ENCODE measurements around the gene SGIP1.
"Not testable (repeated sequence)": the region's sequence is repeated elsewhere in the genome, so short reads cannot be mapped to it uniquely, and the experiment has no call there.

SGIP1 gene

DNA sequence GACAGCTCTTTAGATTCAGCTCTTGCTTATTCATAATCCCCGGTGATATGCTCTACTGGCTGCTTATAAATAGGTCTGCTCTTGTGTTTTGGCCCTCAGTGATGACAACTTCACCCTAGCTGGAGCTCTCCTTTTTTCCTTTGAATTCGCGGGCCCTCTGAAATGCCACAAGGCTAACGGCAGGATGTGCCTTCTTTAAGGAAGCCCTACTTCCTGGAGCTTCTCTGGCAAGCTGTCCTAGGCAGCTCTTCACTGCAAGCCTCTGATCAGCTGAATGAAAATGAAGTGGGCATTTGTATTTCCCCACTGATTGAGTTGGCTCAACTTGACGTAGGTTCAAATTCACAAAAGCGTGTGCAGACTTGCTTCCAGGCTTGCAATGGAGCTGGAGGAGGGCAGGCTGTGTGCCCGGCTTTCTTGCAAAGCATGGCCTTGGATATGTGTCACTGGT is 22.2 kb downstream of the SGIP1 start:
- DNase-seq = no peak

DNA sequence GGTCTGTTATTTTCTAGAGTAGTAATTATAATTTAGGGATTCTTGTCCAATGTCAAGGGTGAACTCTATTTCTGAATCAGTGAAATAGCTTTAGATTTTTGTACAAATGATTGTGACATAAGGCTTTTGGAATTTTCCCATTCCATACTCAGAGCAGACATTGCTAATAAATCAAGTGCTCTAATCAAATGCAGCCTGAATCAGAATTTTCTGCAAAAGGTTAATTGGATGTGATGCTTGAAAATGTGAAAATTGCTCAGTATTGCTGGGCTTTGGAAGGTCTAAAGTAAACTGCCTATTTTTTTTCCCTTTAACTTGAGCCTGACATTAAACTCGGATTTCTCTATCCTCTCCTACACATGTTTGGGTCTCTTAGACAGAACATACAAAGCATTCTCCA is 23.2 kb downstream of the SGIP1 start:
- no peak for DNase-seq

DNA sequence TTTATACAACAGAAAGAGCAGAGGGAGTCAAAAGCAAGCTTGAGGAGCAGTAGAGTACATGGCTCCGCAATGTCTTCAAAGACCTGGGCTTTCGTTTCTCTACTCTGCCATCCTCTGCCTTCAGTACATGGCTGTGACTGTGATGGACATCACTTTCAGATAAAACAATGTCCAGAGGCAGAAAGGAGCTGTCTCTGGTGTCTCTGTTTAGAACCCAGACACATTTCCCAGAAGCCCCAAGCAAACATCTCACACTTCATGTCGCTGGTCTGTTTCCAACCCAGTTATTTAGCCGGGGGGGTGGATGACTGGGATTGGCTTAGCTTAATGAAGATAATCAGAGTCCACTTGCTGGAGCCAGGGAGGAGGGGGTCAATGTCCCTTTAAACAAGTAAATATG is 25.6 kb downstream of the SGIP1 start:
- no peak for DNase-seq

DNA sequence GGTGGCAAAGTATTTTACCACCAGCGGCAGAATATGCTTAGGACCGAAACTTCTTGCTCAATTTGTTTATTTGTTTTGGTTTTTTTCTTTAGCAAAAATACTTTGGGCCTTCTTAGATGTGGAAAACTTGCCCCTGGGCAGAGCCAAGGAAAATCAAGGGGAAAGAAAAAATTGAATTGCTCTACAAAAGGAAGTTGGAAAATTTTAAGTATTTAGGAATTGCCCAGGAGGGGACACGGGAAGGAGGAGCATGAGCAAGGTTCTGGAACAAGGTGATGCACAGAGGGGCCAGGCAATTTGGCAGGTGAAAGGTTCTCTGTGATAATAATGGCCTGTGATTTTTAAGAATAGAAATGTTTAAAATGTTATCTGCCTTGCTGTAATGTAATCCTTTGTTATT is 28.6 kb downstream of the SGIP1 start:
- no peak for DNase-seq

DNA sequence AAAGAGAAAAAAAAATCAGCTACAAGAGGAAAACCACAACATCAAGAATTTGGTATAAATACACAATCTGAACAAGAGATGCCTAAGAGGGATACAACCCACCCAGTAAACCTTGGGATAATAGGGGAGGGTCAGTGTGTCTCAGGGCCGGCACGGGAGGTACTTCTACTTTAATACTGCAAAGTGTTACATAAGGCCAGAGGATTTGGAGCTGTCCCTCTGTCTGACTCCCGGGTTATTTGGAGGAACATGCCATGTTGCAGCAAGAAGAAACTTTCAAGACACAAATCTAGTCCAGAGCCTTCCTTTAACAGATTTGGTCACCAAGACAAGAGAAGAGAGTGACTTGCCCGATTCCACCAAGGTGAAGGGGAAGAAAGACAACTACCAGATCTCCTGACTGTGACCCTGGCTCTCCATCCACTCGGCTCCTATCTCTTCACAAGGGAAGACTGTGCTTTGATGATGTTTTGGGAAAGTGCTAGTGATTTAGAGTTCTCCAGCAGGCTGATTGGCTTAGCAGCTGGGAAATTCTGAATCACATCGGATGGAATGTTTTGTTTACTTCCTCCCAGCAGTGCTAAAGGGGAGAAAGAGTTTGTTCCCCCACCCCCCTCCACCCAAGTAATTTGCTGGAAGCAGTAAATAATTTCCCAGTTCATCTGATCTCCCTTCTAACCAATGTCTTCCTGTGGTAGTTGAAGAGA is 29.3 kb downstream of the SGIP1 start:
- no peak for DNase-seq

DNA sequence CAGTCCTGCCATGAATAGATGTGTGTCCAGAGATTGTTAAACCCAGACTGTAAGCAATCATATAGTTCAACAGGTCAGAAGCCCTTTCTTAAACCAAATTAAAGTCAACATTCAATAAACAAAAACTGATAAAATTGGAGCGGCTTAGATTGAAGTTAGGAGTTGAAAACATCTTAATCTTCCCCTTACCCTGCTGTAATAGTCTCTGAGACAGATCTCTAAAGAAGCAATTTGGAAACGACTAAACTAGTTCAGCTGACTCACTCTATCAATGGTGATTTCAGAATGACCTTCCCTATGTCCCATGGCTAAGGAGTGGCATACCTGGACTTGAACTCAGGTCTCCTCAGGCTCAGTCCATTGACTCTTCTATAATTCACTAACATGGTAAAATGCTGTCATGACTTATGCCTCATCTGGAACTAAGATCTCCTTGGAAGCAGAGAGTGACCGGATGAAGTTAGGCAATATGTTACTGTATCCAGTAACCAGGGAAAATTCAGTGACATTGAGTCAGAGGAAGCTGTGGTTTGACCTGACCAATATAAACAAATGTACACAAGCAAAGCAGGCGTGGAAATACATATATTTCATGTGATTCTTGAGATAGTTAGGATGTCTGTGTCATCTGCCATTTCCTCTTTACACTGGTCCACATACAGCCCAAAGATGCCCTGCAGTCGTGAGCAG is 30.1 kb downstream of the SGIP1 start:
- DNase-seq = no peak

DNA sequence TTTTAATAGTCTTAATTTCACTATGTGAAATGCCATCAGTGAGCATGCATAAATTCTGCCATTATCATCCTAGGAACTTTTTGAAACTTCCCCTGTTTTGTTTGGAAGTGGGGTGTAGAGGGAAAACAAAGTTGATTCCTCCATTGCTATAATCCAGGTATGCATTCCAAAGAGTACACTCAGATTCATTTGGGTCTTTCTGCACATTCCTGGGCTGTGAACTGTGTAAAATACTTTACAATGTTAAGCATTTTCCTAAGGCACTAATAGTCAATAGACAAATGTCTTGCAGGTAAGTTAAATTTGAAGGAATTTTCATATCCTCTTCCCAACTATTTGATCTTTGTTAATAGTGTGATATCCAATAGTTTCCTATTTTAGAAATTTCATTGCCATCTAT is 36.2 kb downstream of the SGIP1 start:
- DNase-seq = no peak

DNA sequence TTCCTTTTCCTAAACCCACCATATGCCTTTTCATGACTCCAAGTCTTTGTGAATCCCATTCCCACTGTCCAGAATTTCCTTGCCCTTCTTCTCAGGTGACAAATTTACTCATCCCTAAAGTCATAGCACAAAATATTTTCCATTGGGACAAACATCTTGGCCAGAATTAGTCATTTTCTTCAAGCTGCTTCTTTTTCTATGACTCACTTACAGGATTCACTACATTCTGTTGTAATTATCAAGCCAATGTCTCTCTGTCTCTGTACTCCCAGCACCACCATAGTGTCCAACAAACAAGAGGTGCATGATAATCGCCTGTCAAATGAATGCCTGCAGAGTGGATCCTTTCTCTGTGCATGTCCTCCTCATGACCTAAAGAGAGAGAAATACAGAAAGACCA is 37.8 kb downstream of the SGIP1 start:
- no peak for DNase-seq

DNA sequence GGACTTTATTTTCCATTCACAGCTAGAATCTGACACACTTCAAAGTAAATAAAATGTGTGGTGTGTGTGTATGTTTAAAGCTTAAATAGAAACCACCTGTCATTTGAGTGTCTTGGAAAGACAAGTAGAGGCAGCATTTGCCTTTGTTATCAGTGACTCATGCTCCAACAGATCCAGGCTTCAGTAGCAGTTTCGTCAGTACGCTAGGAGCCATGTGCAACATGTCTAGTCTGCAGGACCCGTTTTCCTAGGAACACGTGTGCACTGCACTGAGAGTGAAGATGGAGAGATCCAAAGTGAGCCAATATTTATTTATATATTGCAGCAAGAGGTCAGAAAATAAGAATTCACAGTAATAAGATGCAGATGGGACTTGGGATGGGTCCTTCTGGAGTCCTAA is 41.8 kb downstream of the SGIP1 start:
- no peak for DNase-seq

DNA sequence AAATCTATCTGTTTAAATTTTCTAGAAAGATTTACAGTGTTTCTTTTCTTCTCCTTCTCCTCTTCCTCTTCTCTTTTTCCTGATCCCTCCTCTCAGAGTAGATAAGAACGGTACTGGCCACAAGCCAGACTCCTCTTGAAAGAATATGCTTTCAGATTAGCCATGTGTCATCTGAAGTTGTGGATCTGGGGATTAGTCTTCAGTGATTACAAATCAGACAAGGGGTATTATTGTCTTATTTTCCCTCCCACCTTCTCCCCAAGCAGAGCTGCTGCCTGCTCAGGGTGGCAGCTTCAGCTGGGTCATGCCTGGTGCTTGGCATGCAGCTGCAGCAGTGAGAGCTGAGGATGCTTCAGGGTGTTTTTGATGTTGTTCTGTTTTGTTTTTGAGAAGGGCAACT is 42.7 kb downstream of the SGIP1 start:
- DNase-seq = no peak

DNA sequence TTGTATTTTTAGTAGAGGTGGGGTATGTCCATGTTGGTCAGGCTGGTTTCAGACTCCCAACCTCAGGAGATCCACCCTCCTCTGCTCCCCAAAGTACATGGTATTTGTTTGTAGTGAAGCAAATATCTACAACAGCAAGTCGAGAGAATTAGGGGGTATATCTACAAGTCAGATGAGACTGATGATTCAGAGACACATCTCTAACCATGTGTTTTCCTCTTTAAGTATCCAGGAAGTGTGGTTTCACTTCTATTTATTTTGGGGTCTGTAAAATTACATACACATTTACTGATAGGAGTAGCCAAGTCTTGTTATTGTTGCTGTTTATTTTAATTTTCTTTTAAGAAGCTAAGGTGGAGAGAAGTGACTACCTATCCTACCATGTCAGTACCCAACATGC is 44.9 kb downstream of the SGIP1 start:
- DNase-seq = no peak

DNA sequence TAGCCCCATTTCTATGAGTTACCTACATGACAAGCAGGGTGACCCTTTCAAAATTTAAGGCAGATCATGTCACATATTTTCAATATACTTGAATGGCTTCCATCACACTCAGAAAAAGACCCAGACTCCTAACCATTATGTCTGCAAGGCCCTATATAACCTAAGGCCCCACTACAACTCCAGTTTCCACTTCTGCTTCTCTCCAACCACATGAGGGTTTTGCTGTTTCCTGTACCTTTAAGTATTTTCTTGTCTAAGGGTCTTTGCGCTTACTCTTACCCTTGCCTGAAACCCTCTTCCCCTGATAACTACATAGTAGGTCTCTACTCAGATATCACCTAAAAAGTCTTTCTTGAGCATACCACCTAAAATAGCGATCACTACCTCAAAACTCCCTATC is 46.1 kb downstream of the SGIP1 start:
- no peak for DNase-seq

DNA sequence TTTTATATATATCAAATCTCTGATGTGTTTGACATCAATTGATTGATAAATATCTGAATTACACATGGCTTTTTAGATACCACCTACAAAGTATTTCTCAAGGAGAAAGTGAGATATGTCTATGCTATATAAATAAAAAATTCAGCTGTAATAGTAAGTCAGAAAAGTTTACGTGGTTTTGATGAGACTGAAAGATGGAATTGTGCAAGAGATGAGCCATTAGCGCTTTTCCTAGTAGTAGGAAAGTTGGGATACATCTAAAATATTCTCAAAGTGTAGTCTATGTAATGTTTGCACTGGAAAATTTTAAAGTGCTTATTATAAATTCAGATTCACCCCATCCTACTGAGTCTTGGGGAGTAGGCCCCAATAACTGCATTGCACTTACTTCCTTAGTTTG is 49.1 kb downstream of the SGIP1 start:
- no peak for DNase-seq

DNA sequence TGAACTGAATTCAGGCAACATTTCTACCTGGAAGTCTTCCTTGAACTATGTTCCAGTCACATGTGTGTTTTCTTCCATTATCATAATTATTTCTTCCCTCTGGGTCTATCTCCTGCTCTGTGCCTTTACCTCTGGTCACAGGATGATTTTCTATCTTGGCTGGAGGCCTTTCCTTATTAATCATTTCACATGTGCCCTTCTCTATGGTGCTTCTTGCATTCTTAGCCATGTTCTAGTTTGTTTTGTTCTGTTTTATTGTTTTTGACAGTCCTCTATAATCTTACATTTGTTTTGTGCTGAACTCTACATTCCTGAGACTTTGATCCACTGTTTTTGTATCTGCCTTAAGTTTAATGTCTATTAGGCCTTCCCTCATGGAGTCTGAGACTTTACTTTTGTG is 51.0 kb downstream of the SGIP1 start:
- no peak for DNase-seq

DNA sequence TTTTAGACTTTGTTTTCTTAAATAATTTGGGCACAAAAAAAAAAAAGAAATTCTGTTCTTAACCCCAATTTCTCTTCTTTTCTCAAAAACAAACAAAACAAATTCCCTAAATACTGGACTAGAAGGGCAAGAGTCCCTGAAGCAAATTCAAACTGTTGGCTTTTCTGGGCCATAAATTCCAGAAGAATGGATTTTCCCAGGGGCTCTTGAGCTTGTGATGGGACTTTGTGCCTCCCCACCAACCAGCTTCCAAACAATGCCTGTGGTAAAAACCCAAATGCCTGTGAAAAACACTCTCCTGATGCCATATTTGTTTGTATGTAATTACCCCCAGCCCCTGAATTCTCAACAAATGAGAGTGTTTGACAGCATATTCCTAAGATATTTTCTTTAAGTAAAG is 55.4 kb downstream of the SGIP1 start:
- no peak for DNase-seq

DNA sequence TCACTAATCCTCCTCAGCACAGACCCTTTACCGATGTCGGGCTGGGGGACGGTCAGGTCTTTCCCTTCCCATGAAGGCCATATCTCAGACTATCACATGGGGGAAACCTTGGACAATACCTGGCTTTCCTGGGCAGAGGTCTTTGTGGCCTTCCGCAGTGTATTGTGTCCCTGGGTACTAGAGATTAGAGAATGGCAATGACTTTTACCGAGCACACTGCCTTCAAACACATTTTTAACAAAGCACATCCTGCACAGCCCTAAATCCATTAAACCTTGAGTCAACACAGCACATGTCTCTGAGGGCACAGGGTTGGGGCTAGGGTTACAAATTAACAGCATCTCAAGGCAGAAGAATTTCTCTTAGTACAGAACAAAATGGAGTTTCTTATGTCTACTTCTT is 58.2 kb downstream of the SGIP1 start:
- DNase-seq = not testable (repeated sequence)

DNA sequence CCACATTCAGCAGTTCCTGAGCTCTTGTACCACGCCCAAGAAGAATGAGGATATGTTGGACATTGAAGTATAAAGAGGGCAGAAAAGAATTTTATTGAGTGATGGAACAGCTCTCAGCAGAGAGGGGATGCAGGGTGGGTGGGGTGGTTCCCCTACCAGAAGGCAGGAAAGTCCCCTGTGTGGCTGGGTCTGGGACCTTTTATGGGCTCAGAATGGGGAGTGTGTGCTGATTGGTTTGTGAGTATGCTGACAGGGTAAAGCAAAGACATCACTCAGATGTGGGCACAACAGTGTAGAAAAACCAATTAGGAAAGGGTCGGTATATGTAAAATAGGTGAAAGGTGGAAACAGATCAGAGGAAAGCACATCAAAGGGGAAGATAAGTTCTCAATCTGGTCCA is 62.2 kb downstream of the SGIP1 start:
- no peak for DNase-seq

DNA sequence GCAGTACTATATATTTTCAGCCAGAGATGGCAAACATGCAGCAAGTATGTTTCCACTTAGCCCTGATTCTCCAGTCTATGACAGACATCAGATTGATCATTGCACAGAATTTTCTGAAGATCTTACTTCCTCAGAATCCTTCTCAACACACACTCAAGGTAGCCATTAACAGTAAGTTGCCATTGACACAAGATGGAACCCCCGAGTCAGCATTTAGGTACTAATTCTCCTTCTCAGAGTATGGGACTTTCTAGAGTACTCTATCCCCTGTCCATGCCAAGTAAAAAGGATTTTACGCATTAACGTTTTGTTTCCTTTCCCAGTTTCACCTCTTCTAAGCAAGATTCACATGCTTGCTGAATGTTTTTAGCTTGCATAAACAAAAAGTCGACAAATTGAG is 63.5 kb downstream of the SGIP1 start:
- no peak for DNase-seq

DNA sequence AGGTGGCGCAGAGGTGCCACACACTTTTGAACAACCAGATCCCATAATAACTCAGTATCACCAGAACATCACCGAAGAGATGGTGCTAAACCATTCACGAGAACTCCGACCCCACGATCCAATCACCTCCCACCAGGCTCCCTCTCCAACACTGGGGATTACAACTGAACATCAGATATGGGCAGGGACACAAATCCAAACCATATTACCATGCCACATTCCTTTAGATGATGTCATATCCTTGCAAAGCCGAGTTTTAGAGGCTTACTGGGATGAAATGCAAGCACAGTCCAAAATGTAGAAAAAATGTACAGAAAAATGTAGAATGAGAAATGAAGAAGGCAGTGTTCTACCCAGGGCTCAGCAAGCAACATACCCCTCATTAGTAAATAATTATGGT is 64.7 kb downstream of the SGIP1 start:
- no peak for DNase-seq

DNA sequence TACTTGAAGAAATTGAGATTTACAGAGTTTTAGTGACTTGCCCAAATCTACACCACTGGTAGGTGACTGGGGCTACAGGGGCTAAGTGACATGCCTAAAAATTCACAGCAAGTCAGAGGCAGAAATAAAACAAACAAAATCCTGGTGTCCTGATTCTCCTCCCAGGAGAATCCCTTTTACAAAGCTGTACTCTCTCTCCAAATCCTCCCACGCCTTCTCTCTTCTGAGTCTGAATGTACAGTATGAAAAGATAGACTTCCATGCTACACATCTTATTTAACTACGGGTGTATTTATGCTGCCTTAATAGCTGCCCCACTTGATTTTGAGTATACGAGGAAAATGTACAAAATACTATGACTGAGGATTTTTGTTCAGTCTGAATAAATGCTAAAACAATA is 65.4 kb downstream of the SGIP1 start:
- DNase-seq = no peak

DNA sequence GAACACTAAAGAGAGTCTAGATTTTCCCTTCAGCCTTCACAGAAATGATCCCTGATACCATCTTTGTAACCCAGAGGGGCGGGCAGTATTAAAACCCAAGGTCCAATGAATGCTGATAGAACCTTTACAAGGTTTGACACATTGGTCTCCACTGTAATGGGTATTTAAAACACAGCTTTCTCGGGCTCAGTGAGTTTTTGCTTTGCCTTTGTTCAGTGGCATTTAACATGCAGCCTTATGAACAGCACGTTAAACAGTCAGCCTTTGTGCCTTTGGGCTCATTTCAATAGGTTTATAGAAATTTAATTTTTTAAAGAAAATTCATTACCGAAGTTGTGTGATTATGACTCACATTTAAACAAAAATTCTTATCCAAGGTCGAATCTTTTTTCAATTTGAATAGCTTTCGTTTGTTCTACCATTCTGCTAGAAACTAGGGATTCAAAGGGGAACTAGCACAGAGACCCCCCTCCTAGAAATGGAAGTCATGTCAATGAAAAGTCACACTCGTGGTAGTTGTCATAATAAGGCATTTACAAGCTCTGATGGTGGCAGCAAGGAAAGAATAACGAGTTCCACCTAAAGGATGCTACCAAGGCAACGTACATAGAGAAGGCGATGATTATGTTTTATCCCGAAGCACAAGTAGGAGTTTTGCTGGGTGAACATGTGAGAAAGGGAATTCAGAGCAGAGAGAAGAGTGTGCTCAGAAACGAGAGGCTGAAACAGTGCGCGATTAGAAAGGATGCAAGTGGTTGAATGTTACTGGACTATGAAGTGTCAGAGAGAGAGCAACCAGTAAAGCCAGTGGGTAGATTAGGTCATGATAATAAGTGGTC is 66.2 kb downstream of the SGIP1 start:
- no peak for DNase-seq

DNA sequence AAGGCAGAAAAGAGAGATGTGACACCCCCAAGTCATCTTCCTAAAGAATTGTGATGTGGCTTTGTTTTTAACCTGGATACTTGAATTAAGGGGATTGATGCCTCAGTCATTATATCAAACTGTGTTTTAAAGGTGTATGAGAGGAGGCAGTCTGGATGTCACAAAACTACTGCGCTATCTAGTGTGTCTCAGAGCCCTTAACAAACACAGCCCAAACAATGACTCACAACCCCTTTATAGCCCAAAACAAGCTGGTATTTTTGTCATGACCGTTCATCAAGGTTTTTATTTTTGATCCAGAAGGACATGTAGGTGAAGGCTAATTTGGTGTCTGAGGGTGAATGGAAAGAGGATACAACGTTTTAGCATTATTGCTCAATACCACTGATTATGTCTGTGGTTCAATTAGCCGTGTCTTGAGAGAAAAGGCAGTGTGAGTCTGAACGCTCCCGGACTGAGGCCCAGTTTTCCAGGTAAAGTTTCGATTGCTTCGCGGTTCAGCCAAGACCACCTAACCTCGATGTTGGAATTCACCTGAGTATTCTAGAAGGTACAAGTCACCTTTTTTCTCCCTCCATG is 71.6 kb downstream of the SGIP1 start:
- no peak for DNase-seq

DNA sequence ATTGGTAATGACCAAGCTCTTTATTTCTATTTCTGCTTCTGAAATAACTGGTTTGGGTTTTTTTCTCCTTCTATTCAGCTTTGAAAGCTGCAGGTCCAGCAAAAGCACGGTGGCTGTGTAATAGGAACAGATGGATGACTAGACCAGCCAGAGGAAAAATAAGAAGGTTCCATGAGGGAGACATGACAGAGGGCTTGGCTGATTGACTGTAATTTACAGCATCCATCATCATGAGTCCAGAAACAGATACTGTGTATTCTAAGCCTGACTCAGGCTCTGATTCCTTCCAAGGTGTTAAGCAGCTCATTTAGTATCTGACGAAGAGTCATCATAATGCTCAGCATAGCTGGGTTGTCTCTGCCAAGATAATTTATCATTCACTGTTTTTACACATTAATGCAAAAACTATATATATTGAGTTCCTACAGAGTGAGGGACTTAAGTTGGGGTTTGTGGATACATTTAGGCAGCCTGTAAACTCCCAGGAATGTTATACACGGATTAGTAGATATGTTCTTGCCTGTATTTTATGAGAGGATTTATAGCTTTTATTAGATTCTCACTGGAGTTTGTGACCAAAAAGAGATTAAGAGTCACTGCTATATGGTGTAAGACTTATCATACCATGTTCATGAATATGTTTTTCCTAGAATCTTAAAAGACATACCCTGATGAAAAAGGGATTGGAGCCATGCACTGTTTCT is 72.6 kb downstream of the SGIP1 start:
- DNase-seq = no peak

All from NCI-H2081 (cell line).